Midbrain (tissue), 1 donor: ENCODE results near the gene DUSP22.

Experiments
- DNase-seq: peaks from one replicate; lab custom pipeline; 2025; lab: John Stamatoyannopoulos, UW

The DUSP22 gene

GRCh38 chr6:340186-340955 lies 48.1 kb downstream of the DUSP22 start:
- no peak for DNase-seq

DNA sequence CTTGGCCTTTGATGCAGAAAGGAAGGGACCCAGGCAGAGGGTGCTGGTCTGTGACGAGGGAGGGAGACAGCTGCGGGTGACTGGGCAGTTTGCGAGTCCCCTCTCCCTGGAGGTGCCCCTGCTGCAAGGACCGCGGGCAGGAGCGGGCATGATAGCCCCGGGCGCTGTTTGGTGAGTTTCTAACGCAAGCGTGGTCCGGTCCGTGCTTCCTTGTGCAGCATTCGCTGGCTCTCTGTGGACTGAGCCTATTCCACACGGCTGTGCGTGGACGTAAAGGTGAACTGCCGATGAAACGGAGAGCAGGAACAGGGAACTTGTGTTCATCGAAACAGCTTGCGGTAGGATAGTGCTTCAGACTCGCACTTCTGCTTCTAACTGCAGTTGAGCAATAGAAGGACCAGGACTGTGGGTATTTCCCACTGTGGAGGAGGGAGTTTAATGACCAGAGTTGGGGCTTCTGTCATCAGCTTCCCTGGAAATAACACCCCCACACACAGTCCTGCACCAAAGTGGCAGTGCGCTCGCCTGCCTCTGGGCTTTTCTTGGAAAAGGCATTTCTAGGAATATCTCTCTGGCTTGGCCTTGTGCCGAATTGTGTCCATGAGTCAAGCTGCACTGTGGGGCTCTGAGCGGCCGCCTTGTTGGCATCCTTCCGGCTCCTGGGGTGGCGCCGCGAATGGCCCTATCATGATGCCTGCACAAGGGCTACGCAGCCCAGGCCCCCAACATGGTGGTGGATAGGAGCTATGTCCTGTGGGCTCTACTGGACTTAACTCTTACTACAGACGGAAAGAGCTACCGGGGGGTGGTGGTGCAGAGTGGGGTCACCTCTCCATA lies 48.9 kb downstream of the DUSP22 start:
- no peak for DNase-seq

- no peak for DNase-seq
Observed at GRCh38 chr6:341914-342831, 49.9 kb downstream of the DUSP22 start.

DNA sequence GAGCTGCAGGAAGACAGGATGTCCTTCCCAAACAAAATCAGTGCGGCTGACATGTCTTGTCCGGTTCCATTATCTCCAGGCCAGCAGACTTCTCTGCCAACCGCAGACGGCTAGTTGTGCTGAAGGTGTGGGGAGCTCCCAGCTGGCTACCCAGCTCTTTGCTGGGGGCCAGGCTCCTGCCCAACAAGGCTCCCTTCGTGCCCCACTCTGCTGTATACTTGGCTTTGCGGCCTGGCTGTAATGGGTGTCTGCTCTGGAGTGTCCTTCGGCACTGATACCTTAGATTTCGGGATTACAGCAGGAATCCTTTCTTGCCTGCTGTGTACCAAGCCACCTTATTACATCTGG lies 50.5 kb downstream of the DUSP22 start:
- no peak for DNase-seq

GRCh38 chr6:343226-343935 lies 51.1 kb downstream of the DUSP22 start:
- DNase-seq = no peak

- DNase-seq = no peak
Observed at GRCh38 chr6:343960-344815, 51.9 kb downstream of the DUSP22 start.

GRCh38 chr6:344816-345340 lies 52.6 kb downstream of the DUSP22 start:
- DNase-seq = no peak

- DNase-seq = no peak
Observed at GRCh38 chr6:345747-346385, 53.6 kb downstream of the DUSP22 start.

- DNase-seq = no peak
Observed at GRCh38 chr6:346386-347030, 54.2 kb downstream of the DUSP22 start.

DNA sequence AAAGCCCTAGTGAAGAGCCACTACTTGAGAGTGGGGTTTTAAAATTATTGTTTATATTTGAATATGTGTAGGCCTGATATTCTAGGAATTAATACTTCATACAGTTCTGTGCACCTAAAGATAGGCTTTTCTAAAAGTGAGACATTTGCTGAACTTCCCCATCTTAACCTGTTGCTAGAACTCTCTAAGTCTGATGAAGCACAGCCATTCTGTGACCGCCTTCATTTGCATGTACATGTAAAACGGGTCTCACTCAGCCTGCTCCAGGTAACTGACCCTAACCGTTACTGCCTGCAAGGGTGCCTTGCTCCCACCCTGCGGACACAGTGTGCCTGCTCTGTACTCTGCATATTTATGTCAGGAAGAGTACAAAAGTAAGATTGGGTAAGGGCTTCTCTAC lies 54.9 kb downstream of the DUSP22 start:
- no peak for DNase-seq

DNA sequence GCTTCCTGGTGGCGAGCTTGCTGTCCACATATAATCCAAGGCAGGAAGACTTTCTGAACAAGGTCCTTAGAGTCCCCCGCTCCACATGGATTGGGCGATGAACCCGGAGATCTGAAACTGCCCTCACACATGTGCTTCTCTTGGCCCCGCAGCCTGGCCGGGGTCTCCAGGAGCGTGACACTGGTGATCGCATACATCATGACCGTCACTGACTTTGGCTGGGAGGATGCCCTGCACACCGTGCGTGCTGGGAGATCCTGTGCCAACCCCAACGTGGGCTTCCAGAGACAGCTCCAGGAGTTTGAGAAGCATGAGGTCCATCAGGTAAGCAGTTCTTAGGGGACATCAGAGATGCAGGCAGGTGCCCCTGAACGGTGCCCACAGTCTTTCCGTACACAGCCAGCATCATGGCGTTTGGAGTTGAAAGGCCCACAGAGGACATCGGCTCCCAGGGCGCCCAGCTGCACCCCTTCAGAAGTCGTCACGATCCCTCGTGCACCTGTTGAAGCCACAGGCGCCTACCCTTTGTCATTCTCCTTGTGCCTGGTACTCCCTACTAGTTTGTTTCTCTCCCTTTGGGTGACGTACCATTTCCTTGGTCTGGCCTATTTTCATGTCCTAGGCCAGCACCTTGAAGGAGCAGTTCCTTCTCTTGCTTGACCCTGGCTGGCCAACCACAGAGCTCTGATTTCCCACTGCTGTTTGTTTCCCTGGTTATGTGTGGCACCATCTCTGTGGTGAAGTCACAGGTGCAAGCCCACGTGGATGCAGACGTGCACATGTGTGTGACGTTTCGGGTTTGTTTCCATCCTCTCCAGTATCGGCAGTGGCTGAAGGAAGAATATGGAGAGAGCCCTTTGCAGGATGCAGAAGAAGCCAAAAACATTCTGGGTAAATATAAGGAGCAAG lies 55.9 kb downstream of the DUSP22 start:
- no peak for DNase-seq

DNA sequence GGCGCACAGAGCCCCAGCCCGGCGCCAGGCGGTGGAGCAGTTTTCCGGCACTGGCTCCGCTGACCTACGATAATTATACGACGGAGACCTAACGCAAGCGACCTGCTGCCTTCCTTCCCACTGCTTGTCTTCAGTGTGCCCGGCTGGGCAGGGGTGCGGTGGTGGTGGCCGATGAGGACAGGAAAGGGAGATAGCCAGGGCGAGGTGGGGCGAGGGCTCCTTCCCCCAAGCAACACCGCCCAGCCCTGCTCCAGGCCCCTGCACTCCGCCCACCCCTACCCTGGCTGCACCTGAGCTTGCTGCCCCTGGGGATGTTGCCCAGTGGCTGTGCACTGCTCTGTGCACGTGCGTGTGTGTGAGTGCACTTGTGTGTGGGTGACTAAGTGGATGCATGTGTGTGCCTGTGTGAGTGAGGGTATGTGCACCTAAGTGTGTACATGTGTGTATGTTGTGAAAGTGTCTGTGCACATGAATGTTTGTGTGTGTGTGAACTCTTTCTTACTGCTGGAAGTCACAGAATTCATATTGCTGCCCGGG lies 56.6 kb downstream of the DUSP22 start:
- no peak for DNase-seq

DNA sequence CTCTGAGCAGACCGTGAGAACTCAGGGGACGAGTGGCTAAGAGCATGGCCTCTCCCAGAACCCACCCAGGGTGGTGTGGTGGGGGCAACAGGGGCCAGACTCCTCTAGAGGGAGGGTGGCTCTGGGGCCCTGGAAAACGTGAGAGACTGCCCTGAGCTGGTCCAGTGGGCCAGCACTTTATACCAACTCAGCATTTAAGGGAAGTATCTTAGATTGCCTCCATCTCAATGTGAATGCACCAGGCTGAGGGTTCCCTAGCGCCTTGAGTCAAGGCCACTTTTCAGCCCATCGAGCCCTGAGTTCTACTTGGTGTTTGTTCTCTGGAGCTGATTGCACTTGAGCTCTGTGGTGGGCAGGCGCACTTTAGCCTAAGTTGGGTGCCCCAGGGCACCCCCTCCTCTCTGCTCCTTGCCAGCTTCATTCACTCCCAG lies 57.2 kb downstream of the DUSP22 start:
- no peak for DNase-seq

GRCh38 chr6:350371-350770 lies 58.1 kb downstream of the DUSP22 start:
- DNase-seq = no peak

- DNase-seq = no peak
Observed at GRCh38 chr6:351011-351866, 59.0 kb downstream of the DUSP22 start.

DNA sequence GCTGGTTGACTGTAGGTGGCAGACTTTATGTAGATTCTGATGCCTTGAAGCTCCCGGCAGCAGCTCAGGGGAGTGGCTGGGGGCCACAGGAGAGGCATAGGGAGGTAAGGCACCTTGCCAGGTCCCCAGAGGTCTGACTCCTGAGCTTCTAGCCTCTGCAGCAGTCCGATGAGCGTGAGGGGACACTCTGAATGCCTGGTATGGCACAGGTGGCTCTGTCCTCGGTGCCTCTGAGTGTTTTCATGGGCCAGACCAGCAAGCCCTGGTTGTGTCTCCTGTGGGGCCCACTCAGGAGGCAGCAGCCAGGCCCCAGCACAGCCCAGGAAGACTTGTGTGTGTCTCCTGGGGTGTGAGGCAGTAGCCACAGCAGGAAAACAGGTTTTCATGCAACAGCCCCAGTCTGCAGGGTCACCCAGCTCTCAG lies 59.6 kb downstream of the DUSP22 start:
- DNase-seq = no peak

- no peak for DNase-seq
Observed at GRCh38 chr6:352474-352873, 60.2 kb downstream of the DUSP22 start.
